Kasumi-1 (cell line): ENCODE results near the gene FBLN1.
"Not testable (repeated sequence)": the region's sequence is repeated elsewhere in the genome, so short reads cannot be mapped to it uniquely, and the experiment has no call there.

Experiments
- DNase-seq, 2 experiments: peaks; one replicate each; lab custom pipeline; 2025; lab: John Stamatoyannopoulos, UW

Gene FBLN1

GRCh38 chr22:45548991-45549761, 46.5 kb downstream of the FBLN1 start:
- no peak for DNase-seq

GRCh38 chr22:45549762-45550378, 47.2 kb downstream of the FBLN1 start:
- no peak for DNase-seq

GRCh38 chr22:45550416-45550815, 47.7 kb downstream of the FBLN1 start:
- DNase-seq: no peak

DNA sequence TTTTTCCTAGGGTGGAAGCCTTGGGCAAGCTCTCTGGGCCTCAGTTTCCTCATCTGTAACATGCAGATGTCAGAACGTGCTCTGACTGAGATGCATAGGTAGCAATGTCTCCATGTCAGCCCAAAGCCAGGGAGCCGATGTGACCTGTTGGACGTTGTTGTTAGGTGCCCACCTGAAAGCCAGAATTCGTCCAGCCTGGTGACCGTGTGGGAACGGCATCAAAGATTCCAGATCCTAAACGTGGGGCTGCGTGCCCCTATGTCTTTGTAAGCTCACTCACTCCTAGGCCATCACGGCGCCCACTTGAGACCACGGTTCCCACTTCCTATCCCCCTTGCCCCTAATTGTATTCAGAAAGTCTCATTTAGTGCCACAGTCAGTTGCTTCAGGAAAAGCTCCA, 48.2 kb downstream of the FBLN1 start:
- DNase-seq: no peak

DNA sequence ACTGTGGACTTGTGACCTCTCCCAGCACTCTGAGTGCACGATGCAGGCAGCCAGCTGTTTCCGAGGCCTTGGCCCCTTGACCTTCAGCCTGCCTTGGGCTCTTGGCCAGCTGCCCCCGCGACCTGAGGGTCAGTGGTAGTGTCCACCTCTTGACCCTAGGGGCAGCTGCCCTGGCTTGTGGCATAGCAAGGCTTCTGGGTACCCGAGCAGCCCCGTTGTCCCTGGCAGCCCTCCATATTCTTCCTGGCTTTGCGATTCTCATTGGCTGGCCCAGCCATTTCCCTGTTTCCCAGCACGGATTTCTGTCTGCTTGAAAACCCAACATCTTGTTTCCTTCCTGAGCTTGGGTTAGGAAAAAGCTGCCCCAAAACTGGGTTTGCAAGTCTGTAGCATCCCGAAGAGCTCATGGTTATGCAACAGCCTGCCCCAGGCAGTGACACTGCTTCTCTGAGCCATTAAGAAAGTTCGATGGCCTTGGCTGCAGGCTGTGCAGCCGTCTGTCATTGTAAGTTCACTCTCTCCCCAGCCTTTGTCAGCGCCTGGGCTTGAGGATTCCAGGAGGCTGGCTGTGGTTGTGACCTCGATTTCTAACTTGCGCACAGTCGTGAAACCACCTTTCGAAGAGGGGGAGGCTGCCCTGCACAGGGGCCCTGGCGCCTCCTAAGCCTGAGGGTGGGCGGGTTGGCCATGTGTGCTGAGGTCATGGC, 48.8 kb downstream of the FBLN1 start:
- no peak for DNase-seq

DNA sequence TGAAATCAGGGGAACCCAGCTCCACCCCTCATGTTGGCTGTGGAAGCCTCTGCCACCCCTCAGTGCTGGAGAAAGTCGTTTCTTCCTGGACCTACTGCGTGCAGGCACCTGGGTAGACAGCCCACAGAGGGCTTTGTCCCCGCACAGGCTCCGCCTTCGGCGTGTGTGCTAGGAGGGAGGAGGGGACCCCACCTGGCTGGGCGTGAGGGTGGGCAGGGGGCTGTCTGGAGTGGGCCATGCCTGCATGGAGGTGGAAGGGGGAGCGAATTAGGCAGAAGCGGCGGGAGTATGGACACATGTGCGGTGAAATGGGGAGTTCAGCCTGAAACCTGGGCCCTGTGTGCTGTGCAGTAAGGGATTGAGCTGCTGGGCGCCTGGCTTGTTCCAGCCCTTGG, 49.3 kb downstream of the FBLN1 start:
- DNase-seq: no peak

DNA sequence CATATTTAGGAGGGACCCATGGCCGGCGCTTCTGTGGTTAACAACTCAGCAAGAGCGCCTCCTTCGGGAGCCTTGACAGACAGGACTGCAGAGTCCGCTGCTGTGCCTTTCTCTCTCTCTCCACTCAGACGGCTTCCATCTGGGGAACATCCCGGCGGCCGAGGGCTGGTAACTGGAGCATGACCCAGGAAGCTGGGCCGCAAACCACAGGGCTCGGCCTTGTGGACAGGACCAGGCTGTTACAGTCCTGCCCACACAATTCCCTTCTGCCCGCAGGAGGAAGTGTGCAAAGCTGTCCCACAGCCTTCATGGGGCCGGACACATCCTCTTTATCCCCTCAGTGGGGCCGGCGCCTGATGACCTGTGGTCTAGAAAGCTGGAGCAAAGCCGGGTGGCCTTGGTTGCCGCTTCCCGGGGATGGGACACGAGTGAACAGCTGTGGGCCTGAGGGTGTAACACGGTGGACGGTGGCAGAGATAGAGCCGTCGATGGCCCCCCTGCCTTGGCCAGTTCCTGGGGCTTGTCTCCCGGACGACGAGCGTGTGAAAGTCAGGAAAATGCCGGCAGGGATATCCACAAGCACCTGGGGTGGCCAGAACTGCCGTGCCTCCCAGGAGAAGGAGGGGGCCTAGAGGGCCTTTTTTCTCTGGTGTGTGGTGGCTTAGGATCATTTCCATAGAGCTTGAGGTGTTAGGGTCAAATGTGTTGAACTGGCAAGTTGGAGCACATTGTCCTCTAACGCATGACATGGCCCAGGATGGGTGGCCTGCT, 50.1 kb downstream of the FBLN1 start:
- DNase-seq: peak in 1 of 2 experiments; percentile 8

DNA sequence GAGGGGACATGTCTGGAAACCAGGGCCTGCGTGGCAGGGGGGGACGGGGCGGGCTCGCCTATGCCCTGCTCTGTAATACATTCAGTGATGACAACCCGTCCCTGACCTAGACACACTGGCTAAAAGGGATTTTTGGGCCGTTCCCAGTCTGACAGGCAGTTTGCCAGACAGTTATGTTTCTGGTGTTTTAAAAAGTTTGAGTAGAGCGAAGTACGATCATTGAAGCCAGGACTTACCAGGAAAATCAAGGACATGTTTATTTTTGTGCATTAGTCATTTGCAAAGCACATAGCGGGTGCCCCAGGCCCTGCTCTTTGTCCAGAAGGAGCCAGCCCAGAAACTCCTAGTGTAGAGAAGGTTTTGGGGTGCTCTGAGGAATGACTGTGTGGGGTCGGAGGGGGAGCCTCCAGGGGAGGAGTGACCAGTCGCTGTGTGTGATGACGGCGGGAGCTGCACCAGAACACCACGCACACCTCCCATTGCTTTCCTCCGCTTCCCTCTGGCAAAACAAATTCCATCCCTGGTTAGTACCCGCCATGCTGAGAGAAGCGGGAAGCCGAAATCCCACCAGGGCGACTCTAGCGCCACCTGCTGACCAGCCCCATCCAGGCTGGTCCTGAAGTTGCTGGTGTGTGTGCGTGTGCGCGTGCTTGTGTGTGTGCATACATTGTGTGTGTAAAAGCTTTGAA, 50.8 kb downstream of the FBLN1 start:
- DNase-seq: peak; percentile 57 to 59

GRCh38 chr22:45554040-45554406, 51.3 kb downstream of the FBLN1 start:
- DNase-seq: no peak

- DNase-seq: peak in 1 of 2 experiments; percentile 33
Measured at GRCh38 chr22:45554861-45555260, 52.2 kb downstream of the FBLN1 start.

DNA sequence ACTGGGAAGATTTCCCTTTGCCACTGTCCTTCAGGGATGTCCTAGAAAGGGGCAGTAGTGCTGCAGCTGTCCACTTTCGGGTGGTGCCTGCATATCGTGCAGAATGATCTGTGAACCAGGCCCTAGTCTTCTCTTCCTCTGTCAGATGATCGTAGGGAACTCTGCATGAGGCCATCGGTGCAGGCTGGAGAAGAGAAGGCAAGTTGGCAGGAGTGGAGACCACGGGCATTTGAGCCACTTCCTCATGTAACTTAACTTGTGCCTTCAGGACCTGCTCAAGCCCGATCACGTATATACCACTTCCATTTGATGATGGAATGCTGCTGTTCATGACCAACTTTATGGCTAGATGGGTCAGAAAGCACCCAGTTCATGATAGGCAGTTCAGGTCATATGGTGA, 55.2 kb downstream of the FBLN1 start:
- not testable (repeated sequence) for DNase-seq

- DNase-seq: not testable (repeated sequence)
Measured at GRCh38 chr22:45560092-45560491, 57.4 kb downstream of the FBLN1 start.

DNA sequence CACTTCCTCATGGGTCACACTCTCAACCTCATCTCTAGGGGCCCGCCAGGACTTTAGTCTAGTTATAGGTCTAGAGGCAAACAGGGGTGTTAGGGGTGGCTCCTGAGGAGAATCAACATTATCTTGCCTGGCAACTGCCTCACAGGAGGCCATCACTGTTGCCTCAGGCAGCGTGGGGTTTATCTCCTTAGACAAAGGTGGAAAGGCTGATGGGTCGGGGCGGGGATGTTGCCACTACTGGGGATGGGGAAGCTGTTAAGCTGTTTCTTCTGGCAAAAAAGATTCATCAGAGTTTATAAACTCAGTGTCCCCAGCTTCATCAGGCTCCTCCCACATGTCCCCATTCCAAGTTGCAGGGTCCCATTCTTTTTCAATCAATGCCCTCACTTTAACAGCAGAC, 58.1 kb downstream of the FBLN1 start:
- DNase-seq: not testable (repeated sequence)

GRCh38 chr22:45562102-45562501, 59.4 kb downstream of the FBLN1 start:
- no peak for DNase-seq

DNA sequence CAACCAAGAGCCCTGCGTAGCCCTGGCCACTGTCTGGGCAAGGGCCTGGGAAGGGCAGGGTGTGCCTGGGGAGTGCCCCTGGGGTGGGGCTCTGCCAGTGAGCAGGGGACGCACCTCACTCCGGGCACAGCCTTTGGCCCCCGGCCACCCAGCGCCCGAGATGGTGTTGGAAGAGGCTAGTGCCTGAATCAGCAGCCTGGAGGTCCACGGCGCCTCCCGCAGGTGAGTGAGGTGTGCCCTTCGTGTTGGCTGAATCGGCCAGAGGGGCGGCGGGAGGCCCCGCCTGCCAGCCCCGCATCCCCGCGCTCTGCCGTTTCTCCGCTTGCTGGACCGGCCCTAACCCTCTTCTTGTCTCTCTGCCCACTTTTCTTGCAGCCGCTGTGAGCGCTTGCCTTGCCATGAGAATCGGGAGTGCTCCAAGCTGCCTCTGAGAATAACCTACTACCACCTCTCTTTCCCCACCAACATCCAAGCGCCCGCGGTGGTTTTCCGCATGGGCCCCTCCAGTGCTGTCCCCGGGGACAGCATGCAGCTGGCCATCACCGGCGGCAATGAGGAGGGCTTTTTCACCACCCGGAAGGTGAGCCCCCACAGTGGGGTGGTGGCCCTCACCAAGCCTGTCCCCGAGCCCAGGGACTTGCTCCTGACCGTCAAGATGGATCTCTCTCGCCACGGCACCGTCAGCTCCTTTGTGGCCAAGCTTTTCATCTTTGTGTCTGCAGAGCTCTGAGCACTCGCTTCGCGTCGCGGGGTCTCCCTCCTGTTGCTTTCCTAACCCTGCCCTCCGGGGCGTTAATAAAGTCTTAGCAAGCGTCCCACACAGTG, 60.1 kb downstream of the FBLN1 start:
- DNase-seq: no peak

DNA sequence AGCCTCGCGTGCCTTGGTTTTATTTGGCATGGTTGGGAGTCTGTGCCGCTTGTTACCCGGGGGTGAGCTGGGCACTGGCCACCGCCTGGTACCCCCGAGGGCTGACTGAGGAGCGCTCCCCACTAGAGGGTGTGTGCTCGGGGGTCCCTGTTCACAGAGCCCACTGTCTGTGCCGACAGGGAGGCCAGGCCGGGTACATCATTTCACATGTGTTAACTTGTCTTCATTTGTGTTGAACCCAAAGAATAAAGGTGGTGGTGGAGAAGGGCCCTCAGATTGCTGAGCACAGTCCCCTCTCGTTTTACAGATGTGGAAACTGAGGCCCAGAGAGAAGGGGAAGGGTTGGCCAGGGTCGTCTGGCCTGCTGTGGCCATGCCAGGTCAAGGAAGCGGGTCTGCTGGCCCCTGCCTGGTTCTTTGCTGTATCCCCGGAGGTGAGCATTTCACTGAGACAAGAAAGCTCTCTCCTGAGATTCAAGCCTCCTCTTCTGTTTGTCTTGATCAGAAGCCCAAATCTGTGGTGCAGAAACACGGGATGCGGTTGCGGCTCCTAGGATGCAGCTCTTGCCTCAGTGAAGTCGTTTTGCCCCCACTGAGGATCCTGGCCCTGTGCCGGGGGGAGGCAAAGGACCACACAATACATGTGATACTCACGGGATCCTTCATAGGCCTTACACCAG, 60.8 kb downstream of the FBLN1 start:
- no peak for DNase-seq

DNA sequence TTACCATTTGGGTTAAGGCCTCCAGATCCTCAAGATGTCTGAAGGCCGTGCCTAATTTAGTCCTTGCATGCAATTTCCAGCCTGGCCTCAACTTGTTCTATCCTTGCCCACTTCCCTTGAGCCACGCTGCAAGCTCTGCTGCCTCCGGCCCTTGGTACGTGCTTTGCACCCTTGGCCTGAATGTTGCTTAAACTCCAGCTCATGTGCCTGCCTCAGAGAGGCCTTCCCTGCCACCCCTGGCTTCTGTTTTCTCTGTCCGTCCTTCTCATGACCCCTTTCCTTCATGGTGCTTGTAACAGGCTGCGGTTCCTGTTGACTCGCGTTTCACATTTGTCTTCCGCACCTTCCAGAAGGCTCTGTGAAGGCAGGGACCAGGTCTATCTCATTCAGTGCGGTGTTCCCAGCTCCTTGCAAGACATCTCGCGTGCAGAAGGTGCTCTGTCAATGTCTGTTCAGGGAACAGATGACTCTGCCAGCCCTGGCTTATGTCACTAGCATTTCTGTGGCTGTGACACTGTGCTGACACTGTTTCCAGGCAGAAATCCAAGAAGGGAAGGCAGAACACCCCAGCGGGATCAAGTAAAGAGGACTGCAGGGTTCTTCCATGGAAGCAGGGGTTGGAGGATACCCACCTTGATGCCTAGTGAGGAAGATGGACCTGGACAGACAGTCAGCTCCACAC, 61.8 kb downstream of the FBLN1 start:
- DNase-seq: no peak

DNA sequence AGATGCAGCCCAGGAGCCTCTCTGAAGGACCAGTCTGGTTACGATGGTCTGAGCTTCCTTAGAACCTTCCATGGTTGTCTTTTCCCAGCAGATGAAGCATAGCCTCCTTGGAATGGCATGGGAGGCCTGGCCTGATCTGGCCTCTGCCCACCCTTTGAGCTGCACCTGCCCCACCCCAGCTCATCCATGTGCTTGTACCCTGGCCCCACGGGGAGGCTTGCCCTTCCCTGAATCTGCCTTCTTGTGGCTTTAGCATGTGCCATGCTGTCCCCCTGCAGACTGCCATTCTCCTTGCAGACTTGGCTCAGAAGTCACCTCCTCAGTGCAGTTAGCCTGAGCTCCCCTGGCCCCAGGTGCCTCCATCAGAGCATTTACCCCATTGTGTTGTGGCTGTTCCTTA, 62.5 kb downstream of the FBLN1 start:
- no peak for DNase-seq

DNA sequence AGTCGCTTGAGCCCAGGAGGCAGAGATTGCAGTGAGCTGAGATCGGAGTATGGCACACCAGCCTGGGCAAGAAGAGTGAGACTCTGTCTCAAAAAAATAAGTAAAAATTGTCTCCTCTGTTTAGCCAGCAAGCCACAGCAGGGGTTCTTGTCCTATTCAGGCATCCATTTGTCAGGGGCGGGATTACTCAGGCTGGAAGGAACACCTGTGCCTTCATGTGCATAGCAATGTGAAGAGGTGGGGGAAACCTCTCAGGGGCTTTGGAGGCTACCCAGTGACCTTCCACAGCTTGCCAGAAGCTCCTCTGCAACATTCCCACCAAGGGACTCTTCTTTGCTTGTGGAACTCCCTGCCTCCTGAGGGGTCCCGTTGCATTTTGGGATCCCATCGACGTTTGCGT, 63.3 kb downstream of the FBLN1 start:
- DNase-seq: no peak

DNA sequence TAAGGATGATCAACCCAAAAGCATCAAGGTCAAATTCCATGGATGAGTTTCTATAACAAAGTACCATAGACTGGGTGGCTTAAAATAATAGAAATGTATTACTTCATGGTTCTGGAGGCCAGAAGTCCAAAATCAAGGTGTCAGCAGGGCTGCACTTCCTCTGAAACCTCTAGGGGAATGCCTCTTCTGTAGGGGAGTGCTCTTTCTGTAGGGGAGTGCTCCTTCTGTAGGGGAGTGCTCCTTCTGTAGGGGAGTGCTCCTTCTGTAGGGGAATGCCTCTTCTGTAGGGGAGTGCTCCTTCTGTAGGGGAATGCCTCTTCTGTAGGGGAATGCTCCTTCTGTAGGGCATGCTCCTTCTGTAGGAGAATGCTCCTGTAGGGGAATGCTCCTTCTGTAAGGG, 65.5 kb downstream of the FBLN1 start:
- DNase-seq: no peak
